Skeletal muscle tissue (tissue), 4 donors: Measurements from ENCODE around the gene SNRPD1. TPM values are rescaled to one million over a fixed set of nuclear protein-coding genes. Genes with fewer than 3 reads are reported as not detected.
A peak's percentile ranks its signal among the peaks of the same experiment; 100 is the strongest.
"Not testable (repeated sequence)": the region's sequence is repeated elsewhere in the genome, so short reads cannot be mapped to it uniquely, and the experiment has no call there.

Source experiments
- H3K27ac ChIP-seq: one replicate; pipeline ENCODE4 v1.7.0; 2013; ENCODE audit warnings: mild to moderate bottlenecking, low read depth, low read length, inconsistent platforms
- H3K27me3 ChIP-seq, 3 donors: one replicate each; pipeline ENCODE4 v1.7.0; 2013; ENCODE audit warnings: low read length in 3 of 3; ENCODE audit not compliant: control insufficient read depth in 3 of 3, insufficient read depth in 3 of 3
- H3K36me3 ChIP-seq, 3 donors: one replicate each; pipeline ENCODE4 v1.7.0; 2013; ENCODE audit warnings: low read length in 3 of 3; ENCODE audit not compliant: control insufficient read depth in 3 of 3, insufficient read depth in 3 of 3
- H3K4me1 ChIP-seq, 3 donors: one replicate each; pipeline ENCODE4 v1.7.0; 2013; ENCODE audit warnings: low read length in 3 of 3, mild to moderate bottlenecking in 3 of 3; ENCODE audit not compliant: control insufficient read depth in 3 of 3, insufficient read depth in 3 of 3
- H3K4me3 ChIP-seq, 3 donors: one replicate each; pipeline ENCODE4 v1.7.0; 2013; ENCODE audit warnings: low read length in 3 of 3
- H3K9ac ChIP-seq, 3 donors: one replicate each; pipeline ENCODE4 v1.7.0; 2013; ENCODE audit warnings: low read length in 3 of 3, mild to moderate bottlenecking in 3 of 3, moderate library complexity in 2 of 3, low read depth in 1 of 3
- H3K9me3 ChIP-seq, 3 donors: one replicate each; pipeline ENCODE4 v1.7.0; 2013; ENCODE audit warnings: low read length in 3 of 3; ENCODE audit not compliant: control insufficient read depth in 3 of 3
- total RNA-seq: library from RNA; depleted of rRNA; stranded (reverse); fragments of >200 nt; gene quantifications from one replicate; pipeline ENCODE4 v1.2.3, GENCODE V29; 2014
- donor health status: Osteomylitis.

The SNRPD1 gene
- total RNA-seq: 14.1 TPM

- Histone ChIP-seq H3K36me3 (peaks cover 0 to 2% (median 0%) of the 10 kb centered on the region in 3 donors), H3K4me3 (peak within 1 kb of the TSS; percentile 94 to 98 (median 95)), H3K9me3 (no peaks in the 10 kb centered on the region), H3K9ac (peak within 1 kb of the TSS; percentile 88 to 89 (median 88)), H3K4me1 (peaks cover 7 to 11% (median 10%) of the 10 kb centered on the region in 3 donors), H3K27me3 (no peaks in the 10 kb centered on the region), H3K27ac (peak within 1 kb of the TSS; percentile 71)
Observed at GRCh38 chr18:21612125-21613039, at the start of gene SNRPD1. TSS of gene SNRPD1 (plus strand) at chr18:21612314. CDS start at chr18:21612430, 116 bp downstream.

GRCh38 chr18:21571772-21572171 lies 40.3 kb upstream of the SNRPD1 start:
- Histone ChIP-seq H3K27ac (no peak overlapping the region), H3K4me1 (no peaks in the 10 kb centered on the region), H3K9me3 (no peaks in the 10 kb centered on the region), H3K4me3 (no peak overlapping the region), H3K36me3 (peaks cover 7 to 33% (median 22%) of the 10 kb centered on the region in 3 donors), H3K27me3 (no peaks in the 10 kb centered on the region), H3K9ac (no peak overlapping the region)

GRCh38 chr18:21575656-21576055 lies 36.5 kb upstream of the SNRPD1 start:
- H3K9ac ChIP-seq: no peak overlapping the region
- H3K27ac ChIP-seq: no peak overlapping the region
- peaks cover 7 to 26% (median 15%) of the 10 kb centered on the region in 3 donors for H3K36me3 ChIP-seq

GRCh38 chr18:21584391-21584790 lies 27.7 kb upstream of the SNRPD1 start:
- Histone ChIP-seq H3K4me3 (no peak overlapping the region), H3K4me1 (no peaks in the 10 kb centered on the region), H3K27ac (no peak overlapping the region), H3K36me3 (peaks cover 0 to 3% (median 0%) of the 10 kb centered on the region in 3 donors), H3K27me3 (no peaks in the 10 kb centered on the region), H3K9ac (no peak overlapping the region), H3K9me3 (no peaks in the 10 kb centered on the region)

More at GRCh38 chr18:21575656-21576055, 36.5 kb upstream of the SNRPD1 start:
- no peaks in the 10 kb centered on the region for H3K27me3 ChIP-seq
- no peak overlapping the region for H3K4me3 ChIP-seq
- no peaks in the 10 kb centered on the region for H3K4me1 ChIP-seq
- no peaks in the 10 kb centered on the region for H3K9me3 ChIP-seq

GRCh38 chr18:21592361-21592760 lies 19.8 kb upstream of the SNRPD1 start:
- H3K36me3 ChIP-seq, H3K4me1 ChIP-seq, H3K9ac ChIP-seq, H3K9me3 ChIP-seq, H3K27ac ChIP-seq, H3K27me3 ChIP-seq, H3K4me3 ChIP-seq: not testable (repeated sequence)

- Histone ChIP-seq H3K9me3 (no peaks in the 10 kb centered on the region), H3K4me1 (peaks cover 1 to 6% (median 4%) of the 10 kb centered on the region in 3 donors), H3K27ac (no peak overlapping the region), H3K27me3 (no peaks in the 10 kb centered on the region), H3K9ac (no peak overlapping the region), H3K36me3 (no peaks in the 10 kb centered on the region), H3K4me3 (no peak overlapping the region)
Observed at GRCh38 chr18:21593540-21594257, 18.4 kb upstream of the SNRPD1 start.

- H3K4me1 ChIP-seq: peaks cover 9 to 23% (median 13%) of the 10 kb centered on the region in 3 donors
- no peak overlapping the region for H3K9ac ChIP-seq
- no peaks in the 10 kb centered on the region for H3K9me3 ChIP-seq
- H3K4me3 ChIP-seq: no peak overlapping the region
- no peak overlapping the region for H3K27ac ChIP-seq
- H3K36me3 ChIP-seq: peaks cover 0 to 2% (median 0%) of the 10 kb centered on the region in 3 donors
- H3K27me3 ChIP-seq: no peaks in the 10 kb centered on the region
Observed at GRCh38 chr18:21597620-21598019, 14.5 kb upstream of the SNRPD1 start.

- peak overlapping the region; percentile 98 for H3K27ac ChIP-seq
- peak overlapping the region; percentile 94 to 100 (median 100) for H3K4me3 ChIP-seq
- peaks cover 9 to 23% (median 13%) of the 10 kb centered on the region in 3 donors for H3K4me1 ChIP-seq
- H3K9ac ChIP-seq: peak overlapping the region; percentile 98 to 100 (median 99)
- no peaks in the 10 kb centered on the region for H3K27me3 ChIP-seq
- peaks cover 0 to 2% (median 0%) of the 10 kb centered on the region in 3 donors for H3K36me3 ChIP-seq
- no peaks in the 10 kb centered on the region for H3K9me3 ChIP-seq
Observed at GRCh38 chr18:21598726-21599584, 13.2 kb upstream of the SNRPD1 start.
